Activated CD8-positive, alpha-beta memory T cell treated with anti-CD3 and anti-CD28 coated beads, Interleukin-2, amount 50 U/mL, for 1 hour (primary cell): Measurements from ENCODE around the gene INPP5E.

Experiments
- DNase-seq: peaks from one replicate; pipeline ENCODE4 v3.0.0-alpha.2; 2020; ENCODE audit errors: extremely low read depth

Gene INPP5E, protein sequence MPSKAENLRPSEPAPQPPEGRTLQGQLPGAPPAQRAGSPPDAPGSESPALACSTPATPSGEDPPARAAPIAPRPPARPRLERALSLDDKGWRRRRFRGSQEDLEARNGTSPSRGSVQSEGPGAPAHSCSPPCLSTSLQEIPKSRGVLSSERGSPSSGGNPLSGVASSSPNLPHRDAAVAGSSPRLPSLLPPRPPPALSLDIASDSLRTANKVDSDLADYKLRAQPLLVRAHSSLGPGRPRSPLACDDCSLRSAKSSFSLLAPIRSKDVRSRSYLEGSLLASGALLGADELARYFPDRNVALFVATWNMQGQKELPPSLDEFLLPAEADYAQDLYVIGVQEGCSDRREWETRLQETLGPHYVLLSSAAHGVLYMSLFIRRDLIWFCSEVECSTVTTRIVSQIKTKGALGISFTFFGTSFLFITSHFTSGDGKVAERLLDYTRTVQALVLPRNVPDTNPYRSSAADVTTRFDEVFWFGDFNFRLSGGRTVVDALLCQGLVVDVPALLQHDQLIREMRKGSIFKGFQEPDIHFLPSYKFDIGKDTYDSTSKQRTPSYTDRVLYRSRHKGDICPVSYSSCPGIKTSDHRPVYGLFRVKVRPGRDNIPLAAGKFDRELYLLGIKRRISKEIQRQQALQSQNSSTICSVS

DNA sequence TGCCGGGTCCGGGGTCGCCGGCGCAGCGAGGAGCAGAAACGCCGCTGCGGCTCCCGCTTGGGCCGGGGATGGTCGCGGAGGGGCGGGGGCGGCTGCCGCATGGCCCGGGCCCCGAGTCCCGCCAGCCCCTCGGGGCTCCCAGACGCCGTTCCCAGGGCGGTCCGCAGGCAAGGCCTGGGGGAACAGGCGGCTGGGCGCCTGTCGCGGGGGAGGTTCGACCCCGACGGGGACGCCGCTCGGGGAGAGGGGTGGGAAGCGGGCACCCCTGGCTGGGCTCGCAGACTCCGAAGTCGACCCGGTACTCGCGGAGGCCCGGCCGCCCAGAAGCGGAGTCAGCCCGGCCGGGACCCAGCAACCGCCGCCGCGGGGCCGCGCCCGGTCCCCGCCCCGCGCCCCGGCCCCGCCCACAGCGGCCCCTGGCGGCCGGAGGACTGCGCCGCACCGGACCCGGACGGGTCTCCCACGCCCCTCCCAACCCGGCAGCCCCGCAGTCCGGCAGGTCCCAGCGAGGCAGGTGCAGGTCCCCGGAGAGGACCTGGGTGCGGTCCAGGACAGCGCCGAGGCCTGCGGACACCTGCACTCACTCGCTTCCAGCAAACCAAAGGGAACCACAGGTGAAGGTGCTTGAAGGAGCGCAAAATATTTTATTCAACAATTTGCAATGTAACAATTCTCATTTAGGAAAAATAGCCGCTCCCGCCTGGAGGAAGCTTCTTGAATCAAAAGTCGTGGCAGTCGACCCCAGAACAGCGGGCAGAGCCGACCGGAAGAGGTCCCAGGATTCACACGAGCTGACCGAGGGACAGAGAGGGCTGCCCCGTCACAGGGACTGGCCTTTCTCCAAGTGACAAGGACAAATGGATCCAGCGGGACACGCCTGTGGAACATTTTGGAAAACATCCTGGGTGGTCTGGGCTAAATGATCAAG, at the start of gene INPP5E:
Gene INPP5E, minus strand, starts transcription at position 365 of the 928 bp plus-strand sequence. CDS start 426 bp downstream, outside the sequence.
- DNase-seq, result peak; percentile 24

DNA sequence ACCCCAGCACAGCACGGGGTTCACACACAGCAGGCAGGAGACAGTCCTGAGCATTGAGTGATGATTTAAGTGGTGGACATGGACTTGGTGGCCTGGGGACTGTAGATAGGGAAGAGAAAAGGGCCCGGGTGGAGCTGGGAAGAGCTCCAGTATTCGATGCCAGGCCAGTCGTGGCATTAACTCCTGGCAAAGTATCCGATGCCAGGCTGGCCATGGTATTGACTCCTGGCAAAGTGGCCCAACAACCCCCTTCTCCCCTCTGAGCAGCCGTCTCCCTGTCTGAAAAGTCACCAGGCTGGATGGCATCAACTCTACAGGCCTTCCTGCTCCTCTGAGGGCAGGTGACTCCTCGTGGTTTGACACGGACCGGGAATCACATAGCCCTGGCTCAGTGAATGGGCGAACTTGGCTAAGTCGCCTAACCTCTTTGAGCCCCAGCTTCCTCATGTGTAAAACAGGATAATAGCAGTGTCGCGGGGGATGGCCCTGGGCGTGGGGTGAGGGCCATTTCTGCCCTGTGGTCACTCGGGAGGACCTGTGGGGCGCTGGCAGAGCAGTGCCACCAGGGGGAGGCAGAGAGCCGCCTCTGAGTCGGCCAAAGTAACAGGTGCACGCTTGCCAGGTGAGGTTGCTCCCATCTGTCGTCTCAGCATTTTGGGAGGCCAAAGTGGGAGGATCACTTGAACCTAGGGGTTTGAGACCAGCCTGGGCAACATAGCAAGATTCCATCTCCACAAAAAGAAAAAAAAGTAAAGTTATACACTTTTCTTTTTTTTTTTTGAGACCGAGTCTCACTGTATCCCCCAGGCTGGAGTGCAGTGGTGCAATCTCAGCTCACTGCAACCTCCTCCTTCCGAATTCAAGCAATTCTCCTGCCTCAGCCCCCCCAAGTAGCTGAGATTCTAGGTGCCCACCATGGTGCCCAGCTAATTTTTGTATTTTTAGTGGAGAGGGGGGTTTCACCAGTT, 48.9 kb upstream of the INPP5E start:
- DNase-seq, result no peak

DNA sequence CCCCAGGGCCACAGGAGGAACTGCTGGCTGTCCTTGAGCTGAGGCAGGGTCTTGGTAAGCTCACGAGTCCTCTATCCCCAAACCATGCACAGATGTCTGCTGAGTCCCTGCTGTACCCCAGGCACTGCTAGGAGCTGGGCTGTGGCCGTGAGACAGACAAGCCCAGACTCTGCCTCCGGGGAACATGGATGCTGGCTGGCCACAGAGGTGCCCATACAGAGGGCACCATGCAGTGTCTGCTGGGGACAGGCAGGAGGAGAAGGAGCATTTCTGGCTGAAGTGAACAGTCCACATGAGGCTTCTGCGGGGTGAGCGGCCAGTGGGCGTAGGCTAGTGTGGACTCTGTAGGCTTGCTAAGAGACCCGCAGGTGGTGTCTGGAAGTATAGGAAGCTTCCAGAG, 48.0 kb upstream of the INPP5E start:
- DNase-seq, result no peak

DNA sequence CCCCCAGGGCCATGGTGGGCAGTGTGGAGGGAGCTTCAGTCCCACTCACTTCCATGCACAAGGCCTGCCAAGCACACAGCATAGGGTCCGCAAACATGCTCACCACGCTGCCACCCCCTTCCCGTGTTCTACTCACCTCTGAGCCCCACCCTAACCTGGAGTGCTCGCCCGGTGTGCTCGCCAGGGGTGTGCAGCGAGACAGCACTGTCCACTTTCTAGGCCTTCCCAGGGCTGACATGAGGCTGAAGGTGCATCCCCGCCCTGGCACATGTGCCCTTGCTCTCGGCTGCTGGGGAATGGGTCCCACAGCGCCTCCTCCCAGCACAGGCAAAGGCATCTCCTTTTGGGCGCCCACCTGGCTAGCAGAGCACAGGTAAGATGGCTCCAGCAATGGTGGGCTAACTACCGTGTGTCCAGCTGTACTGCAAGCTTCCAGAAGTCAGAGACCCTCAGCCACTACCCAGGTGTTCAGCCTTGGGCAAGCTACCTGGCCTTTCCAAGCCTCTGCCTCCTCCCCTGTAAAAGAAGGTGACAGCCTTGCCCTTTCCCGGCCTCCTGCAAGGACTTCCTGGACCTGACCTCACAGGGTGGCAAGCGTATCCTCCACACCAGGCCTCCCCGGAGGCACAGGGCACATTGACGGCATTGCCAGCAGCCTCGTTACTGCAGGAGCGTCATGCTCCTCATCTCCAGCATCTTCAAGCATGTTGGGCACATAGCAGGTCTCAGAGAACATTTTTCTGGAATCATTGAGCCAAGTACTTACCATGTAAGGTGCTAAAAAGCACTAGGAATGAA, 47.4 kb upstream of the INPP5E start:
- DNase-seq, result no peak

DNA sequence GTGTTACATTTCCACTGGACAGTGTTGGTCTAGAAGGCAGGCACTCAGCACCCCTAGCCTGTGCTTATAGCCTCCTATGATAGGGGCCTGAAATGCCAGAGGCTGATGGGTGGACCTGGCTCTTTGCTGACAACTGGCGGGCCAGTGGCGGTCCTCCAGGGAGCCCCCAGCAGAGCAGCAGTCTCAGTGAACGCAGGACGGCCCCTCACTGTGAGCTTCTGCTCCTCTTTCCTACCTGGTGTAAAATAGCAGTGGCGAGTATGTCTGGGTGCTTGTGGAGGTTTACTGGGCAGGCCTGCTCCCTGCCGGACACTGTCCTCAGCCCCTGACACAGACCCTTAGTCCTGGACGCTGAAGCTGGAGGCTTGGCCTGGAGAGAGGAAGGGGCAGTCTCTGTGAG, 46.5 kb upstream of the INPP5E start:
- DNase-seq, result no peak

DNA sequence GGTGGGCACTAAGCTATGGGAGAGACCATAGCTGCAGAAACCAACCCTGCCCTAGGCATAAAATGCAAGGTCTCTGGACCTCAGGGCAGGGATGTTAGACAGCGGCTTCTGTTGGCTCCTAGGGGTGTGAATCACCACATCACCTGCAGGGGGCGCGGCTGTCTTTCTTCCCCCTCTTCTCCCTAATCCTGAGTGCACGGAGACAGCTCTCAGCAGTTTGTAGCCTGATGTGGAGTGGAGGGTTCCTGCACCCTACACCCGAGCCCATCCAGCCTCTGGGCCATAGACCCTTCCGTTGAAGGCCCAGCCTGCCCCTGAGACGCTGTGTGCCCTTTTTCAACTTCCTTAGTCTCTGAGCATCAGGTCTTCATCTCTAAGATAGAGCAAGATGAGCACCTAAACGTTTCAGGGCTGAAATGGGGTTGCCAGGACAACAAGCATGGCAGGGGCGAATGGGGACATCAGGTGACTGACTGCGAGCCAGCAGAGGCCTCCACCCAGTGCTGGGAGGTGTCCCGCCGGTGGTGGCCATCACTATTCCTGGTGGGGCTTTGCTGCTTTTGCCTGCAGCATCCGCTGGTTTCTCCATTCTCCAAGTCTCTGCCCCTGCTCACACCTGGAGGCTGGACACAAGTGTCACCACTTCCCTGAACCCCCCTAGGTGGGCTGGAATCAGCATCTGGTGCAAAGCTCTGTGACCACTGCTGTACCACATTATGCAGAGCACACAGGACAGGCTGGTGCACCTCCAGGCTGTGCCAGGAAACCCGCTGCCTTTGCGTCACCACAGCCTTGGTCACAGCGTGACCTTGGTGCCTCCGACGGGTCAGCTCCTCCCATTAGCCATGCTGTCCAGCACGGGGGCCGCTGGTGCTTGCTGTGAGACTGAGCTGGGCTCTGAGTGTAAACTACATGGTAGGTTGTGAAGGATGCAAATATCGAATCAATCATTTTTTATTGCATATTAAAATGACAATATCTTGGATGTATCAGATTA, 45.7 kb upstream of the INPP5E start:
- DNase-seq, result peak; percentile 41

DNA sequence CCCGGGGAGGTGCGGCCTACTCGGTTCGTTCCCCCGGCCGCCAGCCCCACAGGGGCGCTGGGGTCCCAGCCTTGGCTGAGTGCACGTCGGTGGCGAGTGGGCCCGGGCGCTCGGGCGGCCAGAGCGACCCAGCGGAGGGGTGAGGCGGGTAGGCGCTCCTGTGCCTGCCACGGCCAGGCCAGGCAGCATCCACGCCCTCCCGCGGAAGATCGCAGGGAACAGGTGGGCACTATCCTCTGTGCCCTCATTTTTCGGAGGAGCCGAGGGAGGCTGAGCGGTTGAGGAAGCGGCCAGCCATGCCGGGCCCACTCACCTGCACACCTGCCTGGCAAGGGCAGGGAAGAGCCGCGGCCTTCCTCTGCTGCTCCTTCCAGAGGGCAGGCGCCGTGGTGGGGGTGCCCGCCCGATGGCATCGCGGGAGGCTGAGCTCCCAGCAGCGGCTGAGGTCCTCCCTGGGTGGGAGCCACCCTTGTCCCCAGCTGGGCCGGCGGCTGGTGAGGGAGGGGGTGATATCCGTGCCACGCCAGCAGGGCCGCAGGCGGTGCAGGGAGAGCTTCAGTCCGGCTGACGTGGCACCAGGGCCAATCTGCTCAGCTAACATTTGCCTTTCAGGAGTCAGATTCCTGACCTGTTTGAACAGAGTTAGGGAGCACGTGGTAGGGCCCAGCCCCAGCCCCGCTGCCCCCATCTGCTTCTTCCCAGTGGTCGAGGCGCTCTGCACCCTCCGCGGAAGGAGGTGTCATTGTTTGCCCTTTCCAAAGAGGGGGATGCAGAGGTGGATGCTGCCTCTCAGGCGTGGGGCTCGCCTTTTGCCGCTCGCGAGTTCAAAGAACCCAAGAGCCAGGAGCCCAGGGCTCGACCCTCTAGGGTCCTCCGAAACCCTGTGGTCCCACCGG, 44.8 kb upstream of the INPP5E start:
- DNase-seq, result no peak

DNA sequence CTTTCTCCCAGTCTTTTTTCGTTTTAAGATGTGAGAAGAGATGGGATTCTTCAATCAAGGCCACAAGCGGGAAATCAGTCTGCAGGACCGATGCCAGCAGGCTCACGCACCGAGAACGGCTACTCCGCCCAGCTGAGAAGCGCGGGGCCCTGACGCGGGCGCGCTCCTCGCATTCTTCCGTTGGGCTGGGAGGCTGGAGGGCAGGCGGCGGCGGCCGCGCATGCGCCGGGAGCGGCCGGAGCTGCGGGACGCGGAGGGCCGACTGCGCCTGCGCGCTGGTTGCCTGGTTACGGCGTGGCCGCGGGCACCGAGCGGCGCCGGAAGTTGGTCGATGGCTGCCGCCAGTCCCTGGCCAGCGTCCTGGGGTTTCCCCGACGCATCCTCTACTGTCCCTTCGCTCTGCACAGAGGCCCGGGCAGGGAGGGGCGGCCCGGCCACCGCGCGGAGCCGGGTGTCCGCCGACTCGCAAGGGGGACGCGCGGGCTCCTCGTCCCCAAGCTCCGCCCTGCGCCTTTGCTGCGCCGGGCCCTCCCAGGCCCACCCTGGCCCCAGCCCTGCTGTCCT, 44.0 kb upstream of the INPP5E start:
- DNase-seq, result peak; percentile 70

DNA sequence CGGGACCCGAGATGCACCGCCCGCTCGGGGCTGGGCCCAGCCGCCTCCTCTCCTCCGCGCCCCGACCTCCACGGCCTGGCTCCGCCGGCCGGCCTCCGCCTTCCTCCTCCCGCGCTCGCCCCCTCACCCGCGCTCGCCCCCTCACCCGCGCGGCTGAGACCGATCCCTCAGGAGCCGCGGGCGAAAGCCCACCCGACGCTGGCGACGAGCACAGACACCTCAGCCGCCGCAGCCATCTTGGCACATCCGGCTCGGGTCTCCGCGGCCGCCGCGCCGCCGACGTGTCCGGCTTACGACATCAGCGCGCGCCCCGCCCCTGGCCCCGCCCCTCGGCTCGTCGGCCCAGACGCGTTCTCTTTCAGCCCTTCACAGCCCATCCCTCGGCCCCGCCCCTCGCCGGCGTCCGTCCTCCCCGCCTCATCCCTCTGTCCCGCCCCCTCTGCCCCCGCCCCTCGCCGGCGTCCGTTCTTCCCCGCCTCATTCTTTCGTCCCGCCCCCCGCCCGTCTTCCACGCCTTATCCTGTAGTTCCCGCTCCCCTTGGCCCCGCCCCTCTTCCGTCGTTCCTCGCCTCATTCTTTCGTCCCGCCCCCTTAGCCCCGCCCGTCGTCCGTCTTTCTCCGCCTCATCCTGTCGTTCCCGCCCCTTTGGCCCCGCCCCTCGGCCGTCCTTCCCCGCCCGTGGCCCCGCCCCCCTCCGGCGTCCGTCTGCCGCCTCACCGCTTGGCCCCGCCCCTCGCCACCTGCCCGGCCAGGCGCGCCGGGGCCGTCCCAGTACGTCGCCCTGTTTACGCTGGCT, 43.3 kb upstream of the INPP5E start, which contains the start of gene SEC16A:
Gene SEC16A, minus strand, starts transcription at position 248 of the 796 bp plus-strand sequence. CDS start 5,425 bp downstream, outside the sequence.
- DNase-seq, result peak; percentile 98

DNA sequence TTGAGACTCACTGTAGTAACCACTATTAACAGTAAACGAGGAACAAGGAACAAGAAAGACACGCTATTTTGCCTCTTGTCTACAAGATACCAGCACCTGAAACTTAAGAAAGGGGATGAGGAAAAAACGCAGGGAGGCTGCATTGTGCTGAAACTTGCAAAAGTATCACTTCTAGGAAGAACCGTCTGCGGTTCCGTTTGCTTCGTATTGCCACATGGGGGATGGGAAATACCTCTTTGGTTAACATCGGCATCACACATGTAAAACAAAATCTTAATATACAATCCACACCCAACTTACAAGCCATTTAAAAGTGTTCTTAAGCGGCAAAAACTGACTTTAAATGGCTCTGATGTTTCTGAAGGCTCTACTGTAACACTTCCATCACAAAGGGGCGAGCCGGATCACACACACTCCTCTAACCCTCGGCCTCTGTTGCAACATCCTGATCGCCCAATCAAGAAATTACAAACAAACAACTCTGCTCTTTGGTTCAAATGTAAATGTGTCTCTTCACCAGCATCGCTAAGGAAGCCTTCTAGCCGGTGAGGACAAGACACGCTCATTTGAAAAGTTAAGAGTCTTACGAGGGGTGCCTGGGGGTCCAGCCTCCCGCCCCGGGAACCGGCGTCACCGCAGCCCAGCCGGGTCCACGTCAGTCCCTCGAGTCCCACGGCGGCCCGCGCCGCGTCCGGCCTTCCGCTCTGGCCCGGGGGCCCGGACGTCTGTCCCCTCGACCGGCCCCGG, 42.6 kb upstream of the INPP5E start:
- DNase-seq, result no peak

DNA sequence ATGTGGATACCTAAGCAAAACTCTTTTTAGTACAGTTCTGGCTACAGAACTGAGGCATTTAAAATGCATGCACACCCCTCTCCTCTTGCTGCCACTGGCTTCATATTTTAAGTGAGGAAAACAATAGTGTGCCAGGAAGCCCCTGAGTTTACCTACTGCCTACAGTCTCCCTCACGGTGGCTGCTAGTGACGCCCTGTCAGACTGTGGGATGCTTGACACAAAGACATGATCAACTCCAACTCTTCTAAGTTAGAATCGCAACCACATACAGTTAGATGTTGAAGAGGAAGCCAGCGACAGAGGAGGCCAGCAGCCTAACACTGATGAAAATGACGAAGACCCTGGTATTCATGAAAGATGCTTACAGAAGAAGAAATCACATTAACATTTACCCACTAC, 41.9 kb upstream of the INPP5E start:
- no peak for DNase-seq

DNA sequence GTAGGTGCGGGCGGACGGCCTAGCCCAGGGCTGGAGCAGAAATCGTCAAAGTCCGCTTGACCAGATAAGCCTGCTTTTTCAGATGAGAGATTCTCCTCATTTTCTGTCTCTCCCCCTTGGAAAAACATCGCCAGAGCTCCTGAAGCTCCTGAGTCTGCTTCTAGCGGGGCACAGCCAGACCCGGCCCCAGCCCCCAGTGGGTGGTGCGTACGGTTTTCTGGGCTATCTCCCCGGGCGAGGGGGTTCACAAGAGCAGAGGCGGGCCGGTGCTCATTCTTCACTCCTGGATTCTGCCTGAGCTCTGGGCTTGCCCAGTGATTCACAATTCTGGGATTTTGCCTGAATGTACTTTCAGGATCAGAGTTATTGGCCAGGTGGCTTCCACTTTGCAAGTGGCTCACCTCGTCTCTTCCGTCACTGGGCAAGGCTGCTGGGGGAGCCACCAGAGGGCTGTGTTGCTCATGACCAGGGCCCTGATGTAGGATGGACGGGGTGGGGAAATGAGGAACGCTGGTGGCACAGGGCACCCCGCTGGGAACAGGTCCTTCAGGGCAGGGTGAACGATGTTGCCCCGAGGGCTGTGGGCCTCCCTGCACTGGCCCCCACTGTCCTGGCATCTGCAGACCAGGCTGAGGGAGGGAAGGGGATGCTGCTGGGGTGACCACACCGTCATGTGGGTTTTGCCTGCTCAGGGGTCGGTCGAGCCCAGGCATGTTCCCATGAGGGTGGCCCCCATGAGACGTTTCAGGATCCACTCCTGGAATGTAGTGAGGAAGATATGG, 36.9 kb upstream of the INPP5E start:
- no peak for DNase-seq

DNA sequence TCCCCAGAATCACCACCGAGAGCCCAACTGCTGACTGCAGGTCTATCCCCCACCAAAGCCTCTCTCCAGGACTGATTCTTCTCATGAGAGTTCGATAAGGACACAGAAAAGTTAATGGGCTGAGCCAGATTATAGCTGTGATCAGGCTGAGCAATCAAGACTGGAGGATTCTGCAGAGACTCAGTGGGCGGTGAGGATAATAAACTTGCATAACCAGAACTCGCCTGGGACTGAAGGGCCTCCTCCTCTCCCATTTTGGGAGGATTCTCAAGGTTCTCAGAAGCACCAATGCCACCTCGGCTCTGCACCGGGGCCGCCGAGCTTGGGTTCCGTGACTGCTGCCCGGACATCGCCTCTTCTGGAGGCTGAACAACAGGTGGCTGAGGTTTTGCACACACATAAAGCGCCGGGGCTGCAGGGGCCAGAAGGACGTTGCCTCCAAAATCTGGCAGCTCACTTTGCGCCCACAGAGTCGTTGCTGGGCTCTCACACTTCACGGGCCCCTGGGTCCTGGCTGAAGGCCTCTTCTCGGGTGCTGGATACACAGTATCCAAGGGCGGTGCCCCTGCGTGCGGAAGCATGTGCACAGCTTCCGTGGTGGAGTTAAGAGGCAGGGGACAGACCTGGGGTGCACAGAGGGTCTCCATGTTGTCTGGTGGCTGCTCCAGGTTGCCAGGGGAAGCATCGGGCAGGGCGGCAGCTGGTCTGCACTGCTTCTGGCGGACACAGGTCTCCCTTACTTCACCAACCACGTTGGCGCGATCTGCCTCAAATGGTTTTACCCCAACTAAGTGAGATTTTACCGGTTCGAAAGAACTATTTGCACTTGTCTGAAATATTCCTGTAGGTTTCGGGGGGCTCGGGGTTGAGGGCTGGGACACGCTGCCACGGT, 35.6 kb upstream of the INPP5E start:
- DNase-seq, result no peak

DNA sequence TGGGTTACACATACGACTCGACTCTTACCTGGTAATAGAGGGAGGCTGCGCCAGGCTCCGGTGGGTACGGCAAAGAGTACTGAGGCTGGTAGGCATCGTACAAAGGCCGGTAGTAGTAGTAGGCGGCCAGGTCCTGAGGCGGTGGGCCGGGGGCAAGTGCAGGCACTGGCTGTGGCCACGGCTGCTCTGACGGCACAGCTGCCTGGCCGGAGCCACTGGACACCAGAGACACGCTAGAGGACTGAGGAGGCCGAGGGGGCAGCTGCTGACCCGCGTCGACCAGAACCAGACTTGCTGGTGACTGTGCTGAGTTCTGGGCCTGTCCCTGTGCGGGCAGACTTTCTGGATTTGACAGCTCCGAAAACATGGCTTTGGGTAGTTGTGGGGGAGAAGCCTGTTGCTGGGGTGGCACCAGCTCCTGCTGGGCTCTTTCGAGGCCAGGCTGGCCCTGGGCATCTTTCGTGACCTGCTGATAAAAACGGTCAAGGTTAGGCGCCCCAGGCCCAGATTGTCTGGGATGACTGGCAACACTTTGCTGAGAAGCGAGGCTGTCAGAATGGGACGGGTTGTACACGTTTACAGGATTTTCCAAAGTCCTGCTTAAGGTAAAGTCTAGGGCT, 34.5 kb upstream of the INPP5E start:
- DNase-seq, result no peak
